ENCODE data around the gene PITPNM2. TPM values are rescaled to one million over a fixed set of nuclear protein-coding genes. Genes with fewer than 3 reads are reported as not detected.

Gene PITPNM2
- total RNA-seq, 1 experiment from 2014 or later: 15.2 TPM

DNA sequence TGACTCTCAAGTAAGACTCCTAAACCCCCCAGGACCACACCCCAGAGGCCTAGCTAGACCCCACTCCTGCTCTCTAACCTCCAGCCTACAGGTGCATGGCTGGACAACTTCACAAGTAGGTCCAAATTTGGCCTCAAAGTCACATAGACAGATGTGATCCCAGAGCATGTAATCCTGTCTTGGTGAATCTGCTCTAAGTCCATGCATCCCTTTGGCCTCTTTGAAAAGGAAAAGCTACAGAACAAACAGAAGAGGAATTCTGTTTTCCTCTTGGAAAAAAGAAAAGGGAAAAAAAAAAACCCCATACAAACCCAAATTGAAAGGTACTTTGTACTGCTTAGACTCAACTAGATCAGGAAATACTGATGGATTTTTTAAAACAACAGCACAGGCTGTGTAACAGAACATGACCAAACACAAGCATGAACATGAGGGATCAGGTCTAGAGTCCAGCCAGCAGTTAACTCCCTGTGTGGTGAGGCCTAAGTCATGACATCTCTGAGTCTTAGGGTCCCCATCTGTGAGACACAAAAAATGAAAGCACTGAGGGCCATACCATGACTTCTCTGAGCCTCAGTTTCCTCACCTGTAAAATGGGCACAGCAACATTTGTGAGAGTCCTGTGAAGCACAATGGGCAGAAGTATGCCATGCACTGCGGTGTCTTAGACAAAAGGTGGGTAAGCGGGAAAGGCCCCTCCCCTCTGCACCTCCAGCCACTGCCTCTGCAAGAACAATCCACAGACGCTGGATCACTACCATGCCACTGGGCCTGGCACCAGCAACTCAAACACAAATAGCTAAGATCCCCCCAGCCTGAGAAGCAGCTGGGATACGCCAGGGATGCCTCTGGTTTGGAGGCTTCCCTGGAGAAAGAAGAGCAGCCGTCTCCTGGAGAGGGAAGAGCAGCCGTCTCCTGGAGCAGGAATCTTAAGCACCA is 9.9 kb downstream of the PITPNM2 start (continued):
- TF ChIP-seq EZH2 (IDR thresholded peaks at IDR 0.05): no peak

DNA sequence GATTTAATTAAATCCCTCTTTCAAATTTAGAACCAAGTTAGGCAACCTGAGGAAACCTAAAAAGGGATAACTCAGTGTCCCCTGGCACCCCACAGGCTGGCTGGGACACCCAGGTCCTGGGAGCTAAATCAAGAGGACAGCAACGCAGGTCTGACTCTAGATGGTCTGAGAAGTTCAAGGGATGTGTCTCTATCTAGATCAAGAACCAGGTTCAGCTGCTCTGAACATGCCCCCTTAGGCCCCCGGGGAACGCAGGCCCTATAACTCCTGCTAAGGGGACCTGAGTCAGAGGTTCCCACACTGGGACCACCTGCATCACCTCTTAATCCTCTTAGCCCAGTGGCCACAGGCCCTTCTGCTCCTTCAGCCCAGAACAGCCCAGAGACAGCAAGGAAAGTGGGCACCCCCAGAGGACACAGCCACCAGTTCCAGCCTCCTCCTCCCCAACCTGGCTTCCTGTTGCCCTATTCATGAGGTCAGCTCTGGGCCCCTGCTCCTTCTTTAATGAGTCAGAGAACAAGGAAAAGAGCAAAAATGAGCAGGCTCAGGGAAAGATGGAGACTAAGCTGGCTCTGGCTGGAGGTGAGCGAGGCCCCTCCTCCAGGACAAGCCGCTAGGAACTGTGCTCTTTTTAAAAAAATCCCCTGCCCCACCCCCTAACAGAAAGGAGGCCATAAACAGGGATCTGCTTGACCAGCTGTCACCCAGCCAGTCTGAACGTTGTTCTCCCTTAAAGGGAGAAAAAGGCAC is 10.8 kb downstream of the PITPNM2 start:
- TF ChIP-seq, protein P1, sequence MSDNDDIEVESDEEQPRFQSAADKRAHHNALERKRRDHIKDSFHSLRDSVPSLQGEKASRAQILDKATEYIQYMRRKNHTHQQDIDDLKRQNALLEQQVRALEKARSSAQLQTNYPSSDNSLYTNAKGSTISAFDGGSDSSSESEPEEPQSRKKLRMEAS (IDR thresholded peaks at IDR 0.05): no peak
- TF ChIP-seq POLR2AphosphoS5 (IDR thresholded peaks at IDR 0.05; ENCODE audit: low read depth, low read length) (no peak), FOSL1 (IDR thresholded peaks at IDR 0.05; ENCODE audit: low read depth) (no peak), POLR2A (IDR thresholded peaks at IDR 0.05; ENCODE audit: borderline replicate concordance, extremely low read depth, insufficient read depth, insufficient read length) (no peak), ZFX (IDR thresholded peaks at IDR 0.05) (no peak), TCF7L2 (IDR thresholded peaks at IDR 0.05; ENCODE audit: borderline replicate concordance, extremely low read depth, insufficient read depth, insufficient read length) (no peak), JUND (IDR thresholded peaks at IDR 0.05) (no peak), RAD21 (IDR thresholded peaks at IDR 0.05; ENCODE audit: low read depth) (no peak), EZH2phosphoT487 (IDR thresholded peaks at IDR 0.05; ENCODE audit: borderline replicate concordance) (no peak)
- no TSS peak for BruUV-seq (replicated peaks)
- no peaks in the 10 kb centered on the region for H3K9me3 ChIP-seq (ENCODE audit: control insufficient read depth in 1 of 2, insufficient read depth in 1 of 2, low read depth in 1 of 2, low read length in 2 of 2)
- peak overlapping the region; percentile 84 for H3K4me2 ChIP-seq (ENCODE audit: low read length)
- ChIA-PET RAD21 (ENCODE audit: low non-redundant PET in 1 of 2, low total read pairs in 2 of 2, uncharacterized antibody in 2 of 2, unreplicated experiment in 2 of 2) (interaction anchor here in 1 of 2 experiments (1.3 kb wide), 1 partner anchor 97 kb away, joined by 4 read pairs; no protein-coding TSS in a partner anchor), POLR2A (no interaction called here), CTCF (interaction anchor here (1.1 kb wide), 1 partner anchor 13 kb away, joined by 3 read pairs; no protein-coding TSS in a partner anchor)
- H3K4me1 ChIP-seq (ENCODE audit: control insufficient read depth in 1 of 2, insufficient read depth in 2 of 2, low read length in 2 of 2): peaks cover 49 to 65% of the 10 kb centered on the region in 2 experiments
- H3K79me2 ChIP-seq (ENCODE audit: insufficient read depth, low read length): peaks cover 46% of the 10 kb centered on the region
- H3K9me2 ChIP-seq (ENCODE audit: insufficient read depth): no peaks in the 10 kb centered on the region
- H3K36me3 ChIP-seq (ENCODE audit: control insufficient read depth in 1 of 2, insufficient read depth in 2 of 2, low read length in 2 of 2): peaks cover 0 to 6% of the 10 kb centered on the region in 2 experiments; a peak in 1 of 4 replicates
- intact Hi-C loops (cut with micrococcal nuclease): loop anchor here (10.0 kb wide), 1 partner anchor 165 kb away; the partner anchor contains the start of gene OGFOD2
- H3K4me3 ChIP-seq (replicated peaks in 1 of 2; ENCODE audit: low read depth in 1 of 2, low read length in 2 of 2): peak overlapping the region in 1 of 2 experiments; percentile 52; a peak in 1 of 4 replicates
- H2AFZ ChIP-seq (ENCODE audit: low read depth, low read length, poor library complexity, severe bottlenecking): no peak overlapping the region
- peak; percentile 26 for ATAC-seq
- peak overlapping the region; percentile 57 for H3K9ac ChIP-seq (ENCODE audit: low read length)
- H3K27ac ChIP-seq (ENCODE audit: low read depth, low read length): peak overlapping the region; percentile 86
- no peaks in the 10 kb centered on the region for H4K20me1 ChIP-seq (ENCODE audit: insufficient read depth)
- no peak for DNase-seq (ENCODE audit: low read depth, low spot score)
- no peaks in the 10 kb centered on the region for H3K27me3 ChIP-seq (ENCODE audit: insufficient read depth, low read length)

Data from HCT116 (cell line).